Measurements from ENCODE around the gene SPAG4.

The SPAG4 gene

DNA sequence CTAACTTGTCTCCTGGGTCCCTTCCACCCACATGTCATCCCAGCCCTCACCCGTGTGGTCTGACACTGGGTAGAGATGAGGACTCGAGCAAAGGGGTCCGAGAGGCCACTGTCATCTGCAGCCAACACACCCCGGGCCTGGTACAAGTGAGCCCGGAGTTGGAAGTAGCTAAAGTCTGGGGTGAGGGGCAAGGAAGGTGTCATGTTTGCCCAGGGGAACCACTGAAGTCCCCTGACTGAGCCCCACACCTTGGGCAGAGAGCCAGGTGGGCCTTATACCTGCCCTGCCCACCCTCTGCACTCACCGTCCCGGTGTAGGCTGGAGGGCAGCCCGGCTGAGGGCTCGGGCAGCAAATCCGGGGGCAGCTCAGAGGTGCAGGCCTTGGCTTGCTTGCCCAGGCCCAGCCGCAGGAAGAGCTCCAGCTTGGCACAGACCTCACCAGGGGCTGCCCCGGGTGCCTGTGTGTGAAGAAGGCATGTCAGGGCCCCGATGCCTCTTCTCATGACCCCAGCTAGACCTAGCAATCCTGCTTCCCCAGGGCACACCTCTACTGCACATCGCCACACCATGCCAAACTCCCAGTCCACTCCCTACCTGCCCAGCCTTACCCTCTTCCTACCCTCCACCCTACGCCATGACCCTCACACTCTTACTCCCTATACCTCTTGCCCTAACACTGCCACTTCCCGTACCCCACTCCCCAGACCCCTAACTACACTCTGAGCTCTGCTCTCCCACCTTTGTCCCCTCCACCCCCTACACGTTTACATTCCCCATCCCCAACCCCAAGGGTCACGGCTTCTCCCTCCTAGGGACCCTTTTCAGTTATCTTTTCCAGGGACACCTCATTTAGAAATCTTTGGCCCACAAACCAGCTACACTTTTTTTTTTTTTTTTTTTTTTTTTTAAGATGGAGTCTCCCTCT lies 31.7 kb upstream of the SPAG4 start:
- no peaks in the 10 kb centered on the region for H3K9me3 ChIP-seq (ENCODE audit: control insufficient read depth, insufficient read depth, low read length)
- no peaks in the 10 kb centered on the region for H3K36me3 ChIP-seq (ENCODE audit: control insufficient read depth, insufficient read depth, low read length)
- no peak overlapping the region for H3K4me3 ChIP-seq (ENCODE audit: low read depth, low read length)
- H3K27ac ChIP-seq (ENCODE audit: low read depth, low read length) = no peak overlapping the region
- H3K27me3 ChIP-seq (ENCODE audit: control insufficient read depth, insufficient read depth, low read length) = no peaks in the 10 kb centered on the region
- H3K9ac ChIP-seq (ENCODE audit: low read depth, low read length) = no peak overlapping the region
- H3K4me1 ChIP-seq (ENCODE audit: control insufficient read depth, insufficient read depth, low read length) = no peaks in the 10 kb centered on the region

GRCh38 chr20:35586751-35587425 lies 28.7 kb upstream of the SPAG4 start:
- H3K36me3 ChIP-seq (ENCODE audit: control insufficient read depth, insufficient read depth, low read length) = no peaks in the 10 kb centered on the region
- H3K9me3 ChIP-seq (ENCODE audit: control insufficient read depth, insufficient read depth, low read length) = no peaks in the 10 kb centered on the region
- no peak overlapping the region for H3K4me3 ChIP-seq (ENCODE audit: low read depth, low read length)
- H3K9ac ChIP-seq (ENCODE audit: low read depth, low read length) = no peak overlapping the region
- no peak overlapping the region for H3K27ac ChIP-seq (ENCODE audit: low read depth, low read length)
- H3K4me1 ChIP-seq (ENCODE audit: control insufficient read depth, insufficient read depth, low read length) = no peaks in the 10 kb centered on the region
- H3K27me3 ChIP-seq (ENCODE audit: control insufficient read depth, insufficient read depth, low read length) = no peaks in the 10 kb centered on the region

DNA sequence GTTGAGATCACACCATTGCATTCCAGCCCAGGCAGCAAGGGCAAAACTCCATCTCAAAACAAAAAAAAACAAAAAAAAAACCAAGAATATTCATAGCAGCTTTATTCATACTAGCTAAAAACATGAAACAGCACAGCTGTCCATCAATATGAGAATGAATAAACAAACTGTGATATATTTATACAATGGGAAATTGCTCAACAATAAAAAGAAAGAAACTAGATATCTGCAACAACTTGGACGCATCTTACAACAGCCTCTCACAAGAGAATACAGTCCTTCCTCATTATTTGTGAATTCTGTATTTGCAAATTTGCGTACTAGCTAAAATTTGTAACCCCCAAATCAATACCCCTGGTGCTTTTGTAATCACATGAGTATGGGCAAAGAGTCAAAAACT lies 28.2 kb upstream of the SPAG4 start:
- Histone ChIP-seq H3K27ac (ENCODE audit: low read depth, low read length) (no peak overlapping the region), H3K9ac (ENCODE audit: low read depth, low read length) (no peak overlapping the region), H3K27me3 (ENCODE audit: control insufficient read depth, insufficient read depth, low read length) (no peaks in the 10 kb centered on the region), H3K4me1 (ENCODE audit: control insufficient read depth, insufficient read depth, low read length) (no peaks in the 10 kb centered on the region), H3K9me3 (ENCODE audit: control insufficient read depth, insufficient read depth, low read length) (no peaks in the 10 kb centered on the region), H3K4me3 (ENCODE audit: low read depth, low read length) (no peak overlapping the region), H3K36me3 (ENCODE audit: control insufficient read depth, insufficient read depth, low read length) (no peaks in the 10 kb centered on the region)

DNA sequence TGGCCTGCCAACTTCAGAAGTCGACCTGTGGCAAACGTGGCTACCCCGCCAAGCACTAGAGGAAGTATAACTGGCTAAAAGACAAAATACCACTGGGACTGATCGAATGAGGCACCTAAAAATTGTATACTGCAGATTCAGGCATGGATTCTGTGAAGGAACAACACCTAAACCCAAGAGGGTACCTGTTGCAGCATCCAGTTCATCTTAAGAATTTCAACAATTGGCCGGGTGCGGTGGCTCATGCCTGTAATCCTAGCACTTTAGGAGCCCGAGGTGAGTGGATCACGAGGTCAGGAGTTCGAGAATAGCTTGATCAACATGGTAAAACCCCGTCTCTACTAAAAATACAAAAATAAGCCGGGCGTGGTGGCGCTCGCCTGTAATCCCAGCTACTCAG lies 27.2 kb upstream of the SPAG4 start:
- Histone ChIP-seq H3K36me3 (ENCODE audit: control insufficient read depth, insufficient read depth, low read length) (no peaks in the 10 kb centered on the region), H3K27ac (ENCODE audit: low read depth, low read length) (no peak overlapping the region), H3K4me1 (ENCODE audit: control insufficient read depth, insufficient read depth, low read length) (no peaks in the 10 kb centered on the region), H3K9ac (ENCODE audit: low read depth, low read length) (no peak overlapping the region), H3K4me3 (ENCODE audit: low read depth, low read length) (no peak overlapping the region), H3K9me3 (ENCODE audit: control insufficient read depth, insufficient read depth, low read length) (no peaks in the 10 kb centered on the region), H3K27me3 (ENCODE audit: control insufficient read depth, insufficient read depth, low read length) (no peaks in the 10 kb centered on the region)

- no peaks in the 10 kb centered on the region for H3K27me3 ChIP-seq (ENCODE audit: control insufficient read depth, insufficient read depth, low read length)
- no peaks in the 10 kb centered on the region for H3K9me3 ChIP-seq (ENCODE audit: control insufficient read depth, insufficient read depth, low read length)
- H3K36me3 ChIP-seq (ENCODE audit: control insufficient read depth, insufficient read depth, low read length) = no peaks in the 10 kb centered on the region
- no peak overlapping the region for H3K4me3 ChIP-seq (ENCODE audit: low read depth, low read length)
- no peaks in the 10 kb centered on the region for H3K4me1 ChIP-seq (ENCODE audit: control insufficient read depth, insufficient read depth, low read length)
- H3K9ac ChIP-seq (ENCODE audit: low read depth, low read length) = no peak overlapping the region
- no peak overlapping the region for H3K27ac ChIP-seq (ENCODE audit: low read depth, low read length)
Measured at GRCh38 chr20:35592339-35592974, 23.2 kb upstream of the SPAG4 start.

DNA sequence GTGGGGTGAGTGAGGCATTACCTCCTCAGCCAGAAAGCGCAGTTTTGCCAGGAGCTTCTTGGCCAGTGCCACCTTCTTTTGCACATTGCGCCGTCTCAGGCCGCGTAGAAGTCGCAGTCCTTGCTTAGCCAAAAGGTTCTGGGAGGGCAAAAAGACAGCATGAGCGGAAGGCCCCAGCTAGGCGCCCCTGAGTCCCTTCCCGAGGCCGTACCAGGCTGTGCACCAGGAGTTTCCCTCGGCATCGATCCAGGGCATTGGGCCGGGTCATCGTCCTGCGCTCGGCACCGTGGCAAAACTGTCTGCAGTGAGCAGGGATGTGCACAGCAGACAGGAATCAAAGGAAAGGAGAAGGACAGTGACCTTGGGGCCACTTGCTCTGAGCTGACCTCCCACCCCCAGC lies 20.2 kb upstream of the SPAG4 start:
- no peak overlapping the region for H3K9ac ChIP-seq (ENCODE audit: low read depth, low read length)

GRCh38 chr20:35595901-35596300 lies 19.7 kb upstream of the SPAG4 start:
- H3K9me3 ChIP-seq (ENCODE audit: control insufficient read depth, insufficient read depth, low read length) = no peaks in the 10 kb centered on the region
- H3K4me3 ChIP-seq (ENCODE audit: low read depth, low read length) = no peak overlapping the region
- no peaks in the 10 kb centered on the region for H3K4me1 ChIP-seq (ENCODE audit: control insufficient read depth, insufficient read depth, low read length)
- no peak overlapping the region for H3K9ac ChIP-seq (ENCODE audit: low read depth, low read length)
- no peak overlapping the region for H3K27ac ChIP-seq (ENCODE audit: low read depth, low read length)
- H3K27me3 ChIP-seq (ENCODE audit: control insufficient read depth, insufficient read depth, low read length) = peaks cover 16% of the 10 kb centered on the region
- H3K36me3 ChIP-seq (ENCODE audit: control insufficient read depth, insufficient read depth, low read length) = no peaks in the 10 kb centered on the region

More for the DNA sequence above, 20.2 kb upstream of the SPAG4 start:
- Histone ChIP-seq H3K27me3 (ENCODE audit: control insufficient read depth, insufficient read depth, low read length) (peaks cover 12% of the 10 kb centered on the region), H3K36me3 (ENCODE audit: control insufficient read depth, insufficient read depth, low read length) (no peaks in the 10 kb centered on the region), H3K4me1 (ENCODE audit: control insufficient read depth, insufficient read depth, low read length) (no peaks in the 10 kb centered on the region), H3K9me3 (ENCODE audit: control insufficient read depth, insufficient read depth, low read length) (no peaks in the 10 kb centered on the region), H3K4me3 (ENCODE audit: low read depth, low read length) (no peak overlapping the region), H3K27ac (ENCODE audit: low read depth, low read length) (no peak overlapping the region)

- H3K36me3 ChIP-seq (ENCODE audit: control insufficient read depth, insufficient read depth, low read length) = no peaks in the 10 kb centered on the region
- H3K27ac ChIP-seq (ENCODE audit: low read depth, low read length) = no peak overlapping the region
- no peak overlapping the region for H3K9ac ChIP-seq (ENCODE audit: low read depth, low read length)
- H3K27me3 ChIP-seq (ENCODE audit: control insufficient read depth, insufficient read depth, low read length) = peaks cover 29% of the 10 kb centered on the region
- H3K9me3 ChIP-seq (ENCODE audit: control insufficient read depth, insufficient read depth, low read length) = no peaks in the 10 kb centered on the region
- no peaks in the 10 kb centered on the region for H3K4me1 ChIP-seq (ENCODE audit: control insufficient read depth, insufficient read depth, low read length)
- no peak overlapping the region for H3K4me3 ChIP-seq (ENCODE audit: low read depth, low read length)
Measured at GRCh38 chr20:35597186-35597585, 18.4 kb upstream of the SPAG4 start.

GRCh38 chr20:35598476-35598875 lies 17.2 kb upstream of the SPAG4 start:
- Histone ChIP-seq H3K4me3 (ENCODE audit: low read depth, low read length) (no peak overlapping the region), H3K36me3 (ENCODE audit: control insufficient read depth, insufficient read depth, low read length) (no peaks in the 10 kb centered on the region), H3K9ac (ENCODE audit: low read depth, low read length) (no peak overlapping the region), H3K27me3 (ENCODE audit: control insufficient read depth, insufficient read depth, low read length) (peaks cover 42% of the 10 kb centered on the region), H3K27ac (ENCODE audit: low read depth, low read length) (no peak overlapping the region), H3K9me3 (ENCODE audit: control insufficient read depth, insufficient read depth, low read length) (no peaks in the 10 kb centered on the region), H3K4me1 (ENCODE audit: control insufficient read depth, insufficient read depth, low read length) (no peaks in the 10 kb centered on the region)

- H3K9ac ChIP-seq (ENCODE audit: low read depth, low read length) = no peak overlapping the region
- peaks cover 43% of the 10 kb centered on the region for H3K27me3 ChIP-seq (ENCODE audit: control insufficient read depth, insufficient read depth, low read length)
- H3K36me3 ChIP-seq (ENCODE audit: control insufficient read depth, insufficient read depth, low read length) = no peaks in the 10 kb centered on the region
- no peak overlapping the region for H3K4me3 ChIP-seq (ENCODE audit: low read depth, low read length)
- H3K27ac ChIP-seq (ENCODE audit: low read depth, low read length) = no peak overlapping the region
- H3K9me3 ChIP-seq (ENCODE audit: control insufficient read depth, insufficient read depth, low read length) = no peaks in the 10 kb centered on the region
- no peaks in the 10 kb centered on the region for H3K4me1 ChIP-seq (ENCODE audit: control insufficient read depth, insufficient read depth, low read length)
Measured at GRCh38 chr20:35598899-35599775, 16.5 kb upstream of the SPAG4 start.

All from HUES48 (cell line).